ENCODE data around the gene RPLP1. TPM values are rescaled to one million over a fixed set of nuclear protein-coding genes. Genes with fewer than 3 reads are reported as not detected.
A peak's percentile ranks its signal among the peaks of the same experiment; 100 is the strongest.

The RPLP1 gene
- total and polyA plus RNA-seq, 2 of the 8 experiments (the other 6 are each of a cell fraction or from before 2014, with no cell fraction given): 2,089 to 4,387 TPM

GRCh38 chr15:69479971-69480370 lies 27.4 kb downstream of the RPLP1 start:
- H2AK5ac ChIP-seq (ENCODE audit: low read depth, low read length): no peak overlapping the region

More at GRCh38 chr15:69479971-69480370, 27.4 kb downstream of the RPLP1 start:
- Histone ChIP-seq H4K91ac (replicated peaks; ENCODE audit: insufficient read length, low read length) (no peak overlapping the region), H3K4me1 (replicated peaks in 1 of 4; ENCODE audit: control insufficient read depth in 3 of 4, insufficient read depth in 4 of 4, low read length in 3 of 4) (no peaks in the 10 kb centered on the region), H2BK12ac (ENCODE audit: low read depth, low read length) (no peak overlapping the region), H2BK120ac (replicated peaks; ENCODE audit: low read depth, low read length) (no peak overlapping the region), H3K18ac (ENCODE audit: extremely low read depth, low read length) (no peak overlapping the region), H3K9me3 (ENCODE audit: insufficient read depth in 2 of 2, low read depth in 1 of 2, low read length in 1 of 2) (peaks cover 0 to 7% of the 10 kb centered on the region in 2 experiments; a peak in 2 of 4 replicates), H3K36me3 (ENCODE audit: control insufficient read depth in 2 of 4, insufficient read depth in 4 of 4, low read length in 3 of 4) (no peaks in the 10 kb centered on the region), H4K20me1 (replicated peaks in 1 of 2; ENCODE audit: control insufficient read depth in 1 of 2, insufficient read depth in 2 of 2, low read length in 2 of 2) (no peaks in the 10 kb centered on the region), H4K8ac (ENCODE audit: extremely low read depth, insufficient read depth, low read length) (no peak overlapping the region), H2BK5ac (ENCODE audit: low read depth, low read length) (no peak overlapping the region), H2BK20ac (ENCODE audit: low read length) (no peak overlapping the region), H3K79me2 (ENCODE audit: control insufficient read depth in 1 of 2, insufficient read depth in 2 of 2, low read length in 2 of 2) (no peaks in the 10 kb centered on the region), H3K56ac (replicated peaks; ENCODE audit: insufficient read length, low read depth, low read length) (no peak overlapping the region), H2AFZ (ENCODE audit: low read length) (no peak overlapping the region), H4K5ac (ENCODE audit: insufficient read length, low read depth, low read length) (no peak overlapping the region), H3K4me2 (ENCODE audit: insufficient read depth in 1 of 2, low read depth in 2 of 2, low read length in 2 of 2) (no peak overlapping the region), H3K14ac (ENCODE audit: insufficient read length) (no peak overlapping the region), H3K4ac (replicated peaks; ENCODE audit: insufficient read length, low read depth, low read length) (no peak overlapping the region), H2BK15ac (ENCODE audit: low read length) (no peak overlapping the region), H3K4me3 (ENCODE audit: extremely low read depth in 1 of 4, insufficient read depth in 2 of 4, low read depth in 3 of 4, low read length in 4 of 4) (no peak overlapping the region), H3K23me2 (ENCODE audit: low read depth, low read length) (no peaks in the 10 kb centered on the region), H3K27ac (ENCODE audit: low read depth, low read length) (no peak overlapping the region), H3K23ac (ENCODE audit: insufficient read length) (no peak overlapping the region), H3K79me1 (ENCODE audit: low read depth, low read length) (no peaks in the 10 kb centered on the region; the same call in 1 of the 2 replicates), H3K9ac (replicated peaks in 1 of 4; ENCODE audit: extremely low read depth in 1 of 4, low read depth in 3 of 4, low read length in 3 of 4) (no peak overlapping the region), H3K27me3 (replicated peaks in 1 of 4; ENCODE audit: control insufficient read depth in 3 of 4, extremely low read depth in 1 of 4, insufficient read depth in 3 of 4, low read length in 3 of 4) (no peaks in the 10 kb centered on the region)
- FAIRE-seq: no peak
- DNase-seq (ENCODE audit: low read depth in 1 of 2, low spot score in 2 of 2): no peak
- ChIA-PET CTCF (ENCODE audit: partially characterized antibody) (interaction anchor here (1.1 to 6.0 kb wide), 6 partner anchors 8 to 1024 kb away, joined by 3 to 49 read pairs (median 9); no protein-coding TSS in a partner anchor), POLR2A (ENCODE audit: partially characterized antibody) (no interaction called here)
- TF ChIP-seq KDM1A (IDR thresholded peaks at IDR 0.05; ENCODE audit: borderline replicate concordance, low read length) (peak; percentile 41; the same call in 1 of the 2 replicates), ASH2L (IDR thresholded peaks at IDR 0.05; ENCODE audit: low read length) (no peak)
- WGBS, 2 experiments (ENCODE audit: extremely low coverage in 1 of 2, insufficient coverage in 1 of 2, insufficient read length in 1 of 2, insufficient replicate concordance in 2 of 2, low coverage in 1 of 2, low lambda C conversion rate in 2 of 2, missing lambda C conversion rate in 1 of 2): 91% methylated on average over 2 of the region's 2 CpGs; no CpG with 5 or more reads in 1 of the 2 experiments

Data from H1 (cell line).